Measurements from ENCODE around the gene GARIN5A.
A peak's percentile ranks its signal among the peaks of the same experiment; 100 is the strongest.
"Not testable (repeated sequence)": the region's sequence is repeated elsewhere in the genome, so short reads cannot be mapped to it uniquely, and the experiment has no call there.

Gene GARIN5A

DNA sequence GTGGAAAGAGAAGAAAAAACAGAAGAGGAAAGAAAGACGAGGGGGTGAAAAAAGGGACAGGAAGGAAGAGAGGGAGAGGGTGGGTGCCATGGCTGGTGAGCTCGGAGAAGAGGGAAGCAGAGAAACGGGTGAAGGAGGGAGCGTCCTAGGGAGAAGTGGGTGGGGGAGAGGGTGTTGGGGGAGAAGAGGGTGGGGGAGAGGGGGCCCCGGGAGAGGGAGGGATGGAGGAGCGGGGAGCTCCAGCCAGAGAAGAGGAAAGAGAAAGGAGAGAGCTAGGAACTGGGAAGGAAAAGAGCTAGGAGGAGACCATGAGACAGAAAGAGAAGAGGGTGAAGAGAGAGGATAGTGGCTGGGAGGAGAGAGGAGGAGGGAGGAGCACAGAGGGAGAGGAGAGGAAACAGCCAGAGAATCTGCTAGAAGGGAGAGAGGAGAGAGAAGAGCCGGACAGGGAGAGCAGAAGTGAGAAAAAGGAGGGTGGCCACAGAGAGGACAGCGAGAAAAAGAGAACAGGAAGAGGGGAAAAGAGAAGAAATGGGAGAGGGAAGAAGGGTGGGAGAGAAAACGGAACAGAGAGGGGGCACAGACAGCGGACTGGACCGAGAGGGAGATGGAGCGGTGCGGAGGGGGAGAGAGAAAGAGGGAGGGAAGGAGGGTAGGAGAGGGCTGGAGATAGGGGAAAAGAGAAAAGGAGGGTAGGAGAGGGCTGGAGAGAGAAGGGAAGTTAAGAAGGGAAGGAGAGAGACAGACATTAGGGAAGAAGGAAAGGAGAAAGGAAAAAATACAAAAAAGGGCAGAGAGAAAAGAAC, 11.9 kb upstream of the GARIN5A start:
- no peak for DNase-seq (ENCODE audit: low spot score)

DNA sequence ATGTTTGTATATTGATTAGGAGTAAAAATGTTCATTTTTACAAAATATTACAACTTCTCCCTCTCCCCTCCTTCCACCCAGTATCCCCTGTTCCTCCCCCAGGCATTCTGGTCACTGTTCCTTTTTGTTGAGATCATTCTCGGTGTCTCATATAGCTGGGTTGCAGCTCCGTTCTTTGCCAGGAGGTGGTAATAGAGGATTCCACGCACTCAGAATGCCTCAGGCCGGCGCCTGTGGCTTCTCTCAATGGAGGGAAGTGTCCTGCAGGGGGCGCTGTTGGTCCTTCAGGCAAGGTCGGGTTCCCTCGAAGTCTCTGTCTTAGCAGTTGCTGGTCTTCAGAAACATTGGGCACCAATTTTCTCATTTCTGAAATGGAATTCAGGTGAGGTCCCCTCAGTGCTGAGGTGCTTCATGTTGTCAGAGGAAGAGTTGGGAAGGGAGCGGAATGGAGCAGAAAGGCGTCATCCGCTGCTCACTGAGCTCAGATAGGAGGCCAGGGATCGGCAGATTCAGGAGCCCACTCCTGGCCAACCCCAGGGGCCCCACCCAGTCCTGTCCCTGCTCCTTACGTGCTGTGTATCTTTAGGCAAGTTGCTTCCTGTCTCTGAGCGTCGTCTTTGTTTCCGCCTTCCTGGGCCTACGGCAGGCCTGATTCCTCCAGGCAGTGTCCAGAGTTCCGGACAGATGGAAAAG, 10.3 kb upstream of the GARIN5A start:
- DNase-seq (ENCODE audit: low spot score): no peak

DNA sequence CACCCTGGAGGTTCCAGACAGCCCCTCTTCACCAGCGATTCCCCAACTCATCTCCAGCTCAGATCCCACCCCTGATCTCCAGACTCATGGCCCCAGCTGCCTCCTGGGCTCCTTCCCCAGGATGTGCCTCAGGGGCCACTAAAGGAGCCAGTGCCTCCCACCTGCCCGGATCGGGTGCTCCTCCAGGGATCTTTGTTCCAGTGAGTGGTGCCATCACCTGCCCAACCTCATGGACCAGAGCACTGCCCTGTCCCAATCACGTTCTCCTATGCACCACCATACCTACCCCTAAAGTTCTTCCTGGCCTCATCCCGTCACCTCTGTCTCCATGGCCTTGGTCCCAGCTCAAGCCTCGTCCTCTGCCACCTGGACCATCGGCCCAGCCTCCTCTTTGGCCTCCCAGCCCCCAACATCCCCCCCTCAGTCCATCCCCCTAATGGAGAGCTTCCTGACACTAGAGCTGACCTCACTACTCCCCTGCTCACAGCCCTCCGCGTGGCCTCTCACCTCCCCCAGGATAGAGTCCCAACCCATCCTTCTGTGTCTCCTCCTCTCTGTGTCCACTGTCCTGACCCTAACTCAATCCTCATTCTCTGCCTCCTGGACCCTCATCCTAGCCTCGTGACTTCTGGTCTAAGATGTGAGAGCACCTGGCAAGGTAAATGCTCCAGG, 8.8 kb upstream of the GARIN5A start:
- DNase-seq (ENCODE audit: low spot score): no peak

DNA sequence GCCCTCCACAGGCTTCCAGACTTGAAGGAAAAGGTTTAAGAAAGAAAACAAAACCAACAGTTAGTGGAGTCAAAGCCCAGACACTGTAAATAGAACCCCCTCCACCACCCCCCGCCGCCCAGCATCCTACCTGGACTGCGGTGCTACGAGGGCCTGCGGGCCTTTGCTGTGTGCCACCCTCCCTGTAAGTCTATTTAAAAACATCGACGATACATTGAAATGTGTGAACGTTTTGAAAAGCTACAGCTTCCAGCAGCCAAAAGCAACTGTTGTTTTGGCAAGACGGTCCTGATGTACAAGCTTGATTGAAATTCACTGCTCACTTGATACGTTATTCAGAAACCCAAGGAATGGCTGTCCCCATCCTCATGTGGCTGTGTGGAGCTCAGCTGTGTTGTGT, 6.3 kb upstream of the GARIN5A start:
- DNase-seq (ENCODE audit: low spot score): no peak

DNA sequence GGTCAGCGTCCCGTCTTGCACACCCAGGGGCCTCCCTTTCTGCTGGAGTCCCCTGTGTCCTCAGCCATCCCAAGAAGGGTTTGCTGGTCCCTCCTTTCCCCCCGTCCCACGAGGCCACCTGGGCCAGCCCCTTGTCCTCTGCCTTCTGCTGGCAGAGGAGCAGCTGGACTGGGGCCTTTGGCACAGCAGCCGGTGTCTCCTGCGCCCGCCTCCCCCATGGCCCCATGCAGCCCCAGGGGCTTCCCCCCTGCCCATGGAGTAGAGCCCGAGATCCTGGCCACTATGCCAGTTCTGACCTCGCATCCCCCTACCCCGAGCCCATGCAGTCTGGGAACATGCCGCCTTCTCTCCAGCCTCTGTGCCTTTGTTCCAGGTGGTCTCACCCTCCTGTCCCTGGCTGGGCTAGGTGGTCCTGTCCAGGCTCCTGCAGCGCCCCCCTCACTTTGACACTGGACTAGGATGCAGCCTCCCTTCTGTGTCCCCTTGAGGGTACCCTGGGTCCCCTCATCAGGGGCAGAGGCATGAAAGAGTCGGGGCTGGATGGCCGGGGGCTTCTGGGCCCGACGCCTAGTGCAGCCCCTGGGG, 5.7 kb upstream of the GARIN5A start:
- DNase-seq (ENCODE audit: low spot score): no peak

DNA sequence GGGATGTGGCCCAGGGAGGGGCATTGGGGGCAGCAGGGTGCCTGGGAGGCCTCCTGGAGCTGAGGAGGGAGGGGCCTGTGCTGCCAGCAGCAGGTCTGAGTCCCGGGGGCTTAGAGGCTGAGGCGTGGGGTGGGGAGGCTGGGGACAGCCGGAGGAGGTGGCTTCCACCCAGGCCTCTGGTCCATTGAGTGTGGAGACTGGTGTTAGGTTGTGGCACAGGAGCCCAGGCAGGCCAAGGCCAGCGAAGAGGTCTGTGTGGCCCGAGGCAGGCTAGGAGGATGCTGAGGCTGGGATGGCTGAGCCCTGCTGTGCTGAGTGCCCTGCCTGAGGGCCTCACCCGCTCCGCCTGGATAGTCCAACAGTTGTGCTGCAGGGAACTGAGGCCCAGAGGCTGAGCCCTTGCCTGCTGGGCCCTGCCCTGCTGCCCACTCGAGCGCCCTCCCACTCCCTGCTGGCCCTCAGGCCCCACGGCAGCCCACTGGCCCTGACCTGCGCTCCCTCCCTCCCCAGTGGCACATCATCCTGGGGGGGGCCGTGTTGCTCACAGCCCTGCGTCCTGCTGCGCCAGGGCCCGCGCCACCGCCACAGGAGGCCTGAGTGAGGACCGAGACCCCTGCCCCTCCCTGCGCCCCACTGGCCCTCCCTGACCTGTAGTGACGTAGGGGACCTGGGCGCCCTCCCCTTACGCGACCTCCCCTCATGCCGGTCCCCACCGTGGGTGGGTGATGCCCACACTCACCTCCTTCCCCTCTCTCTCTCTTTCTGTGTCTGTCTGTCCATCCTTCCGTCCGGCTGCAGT, 4.9 kb upstream of the GARIN5A start:
- no peak for DNase-seq (ENCODE audit: low spot score)

DNA sequence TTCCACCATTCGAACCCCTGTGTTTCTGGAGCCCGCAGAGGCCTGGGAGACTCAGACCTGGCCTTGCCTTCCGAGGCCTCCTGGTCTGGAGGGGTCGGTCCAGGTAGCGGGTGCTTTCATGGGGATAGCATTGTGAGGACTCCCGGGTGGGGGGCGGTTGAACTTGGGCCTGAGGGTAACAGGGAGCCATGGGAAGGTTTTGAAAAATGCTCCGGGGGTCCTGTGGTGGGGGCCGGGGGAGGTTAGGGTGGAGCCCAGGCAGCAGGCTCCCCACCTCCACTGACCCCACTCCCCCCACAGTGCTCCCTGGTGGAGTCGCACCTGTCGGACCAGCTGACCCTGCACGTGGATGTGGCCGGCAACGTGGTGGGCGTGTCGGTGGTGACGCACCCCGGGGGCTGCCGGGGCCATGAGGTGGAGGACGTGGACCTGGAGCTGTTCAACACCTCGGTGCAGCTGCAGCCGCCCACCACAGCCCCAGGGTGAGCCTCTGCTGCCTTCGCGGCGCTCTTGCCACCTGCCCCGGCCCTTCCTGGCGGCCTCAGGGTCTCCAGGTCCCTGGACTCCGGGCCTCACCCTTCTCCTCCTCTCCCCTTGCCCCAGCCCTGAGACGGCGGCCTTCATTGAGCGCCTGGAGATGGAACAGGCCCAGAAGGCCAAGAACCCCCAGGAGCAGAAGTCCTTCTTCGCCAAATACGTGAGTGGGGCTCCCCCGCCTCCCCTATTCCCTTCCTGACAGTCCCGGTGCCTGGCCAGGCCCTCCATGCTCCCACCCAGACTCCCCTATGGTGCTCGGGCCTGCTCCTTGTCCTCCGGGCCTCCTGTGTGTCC, 3.8 kb upstream of the GARIN5A start:
- DNase-seq (ENCODE audit: low spot score): no peak

DNA sequence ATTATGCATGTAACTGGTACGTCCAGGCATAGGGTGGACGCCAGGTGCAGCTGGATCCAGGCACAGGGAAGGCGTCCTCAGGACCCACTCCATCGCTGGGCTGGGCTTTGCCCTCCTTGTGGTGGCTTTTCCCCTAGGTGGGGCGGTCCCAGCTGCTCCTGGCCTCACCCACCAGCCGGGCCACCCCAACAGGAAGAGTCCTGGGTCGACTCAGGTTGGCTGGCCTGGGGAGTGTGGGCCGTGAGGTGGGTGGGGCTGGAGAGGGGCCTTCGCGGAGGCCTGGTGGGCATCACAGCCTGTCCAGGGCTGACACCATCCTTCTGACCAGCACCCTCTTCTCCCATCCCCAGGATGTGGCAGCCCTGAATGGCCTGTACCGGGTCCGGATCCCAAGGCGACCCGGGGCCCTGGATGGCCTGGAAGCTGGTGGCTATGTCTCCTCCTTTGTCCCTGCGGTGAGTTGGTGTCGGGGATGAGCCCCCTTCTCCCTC, 3.2 kb upstream of the GARIN5A start:
- DNase-seq (ENCODE audit: low spot score): no peak

DNA sequence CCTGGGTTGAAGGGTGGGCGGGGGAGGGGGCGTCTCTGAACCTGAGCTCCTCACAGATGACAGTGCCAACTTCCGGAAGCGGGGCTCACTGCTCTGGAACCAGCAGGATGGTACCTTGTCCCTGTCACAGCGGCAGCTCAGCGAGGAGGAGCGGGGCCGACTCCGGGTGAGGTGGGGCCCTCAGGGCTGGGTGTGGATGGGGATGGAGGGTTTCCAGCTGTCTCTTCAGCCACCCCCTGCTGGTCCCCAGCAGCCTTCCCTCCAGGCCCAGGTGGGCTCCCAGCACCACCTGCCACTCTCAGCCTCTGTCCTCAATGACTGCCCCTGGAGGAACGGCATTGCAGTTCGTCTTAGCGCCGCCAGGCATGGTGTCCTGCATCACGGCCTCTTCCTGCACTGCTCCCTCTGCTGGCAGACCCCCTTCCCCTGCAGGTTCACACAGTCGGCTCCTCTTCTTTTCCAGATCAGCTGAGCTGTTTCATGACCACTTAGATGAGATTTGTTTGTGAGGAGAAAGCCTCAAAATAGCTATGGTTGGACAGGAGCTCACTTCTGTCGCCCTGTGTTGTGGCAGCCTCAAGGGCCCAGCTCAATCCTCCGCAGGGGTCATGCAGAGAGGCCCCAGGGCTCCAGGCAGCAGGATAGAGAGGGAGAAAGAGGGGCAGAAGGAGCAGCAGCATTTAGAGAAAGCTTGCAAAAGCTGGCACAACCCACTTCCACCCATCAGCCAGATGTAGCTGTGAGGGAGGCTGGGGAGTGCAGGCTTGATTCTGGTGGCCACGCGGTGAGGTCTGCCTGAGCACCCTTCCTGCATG, 2.5 kb upstream of the GARIN5A start:
- DNase-seq (ENCODE audit: low spot score): peak; percentile 89

DNA sequence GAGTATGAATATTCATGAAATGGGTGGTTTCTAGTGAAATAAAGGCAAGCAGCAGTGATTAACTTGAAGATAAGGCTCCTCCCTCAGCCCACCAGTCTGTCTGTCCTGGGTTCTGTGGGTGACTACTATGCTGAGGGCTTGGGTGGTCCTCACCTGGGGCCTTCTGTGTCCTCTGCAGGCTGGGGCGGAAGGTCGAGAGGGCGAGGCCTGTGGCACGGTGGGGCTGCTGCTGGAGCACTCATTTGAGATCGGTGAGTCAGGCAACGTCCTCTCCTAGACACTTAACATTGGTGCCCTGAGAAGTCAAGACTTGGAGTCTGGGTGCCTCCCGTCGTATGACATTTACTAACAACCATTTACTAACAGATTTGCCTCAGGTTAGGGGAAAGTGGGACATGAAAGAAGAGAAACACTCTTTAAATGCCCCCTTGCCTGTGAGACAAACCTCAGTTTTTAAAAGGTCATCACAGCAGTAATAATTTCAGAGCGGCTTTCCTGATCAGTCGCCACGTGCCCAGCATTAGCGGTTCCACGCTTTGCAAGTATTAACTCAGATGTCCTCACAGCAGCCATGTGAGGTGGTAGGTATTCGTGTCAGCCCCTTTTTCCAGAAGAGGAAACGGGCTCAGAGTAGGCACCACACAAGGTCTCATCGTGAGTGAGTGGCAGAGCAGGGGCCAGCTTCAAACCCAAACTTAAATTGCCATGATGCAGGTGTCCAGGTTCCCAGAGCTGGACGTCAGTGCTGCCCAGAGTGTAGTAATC, 1.3 kb upstream of the GARIN5A start:
- no peak for DNase-seq (ENCODE audit: low spot score)

DNA sequence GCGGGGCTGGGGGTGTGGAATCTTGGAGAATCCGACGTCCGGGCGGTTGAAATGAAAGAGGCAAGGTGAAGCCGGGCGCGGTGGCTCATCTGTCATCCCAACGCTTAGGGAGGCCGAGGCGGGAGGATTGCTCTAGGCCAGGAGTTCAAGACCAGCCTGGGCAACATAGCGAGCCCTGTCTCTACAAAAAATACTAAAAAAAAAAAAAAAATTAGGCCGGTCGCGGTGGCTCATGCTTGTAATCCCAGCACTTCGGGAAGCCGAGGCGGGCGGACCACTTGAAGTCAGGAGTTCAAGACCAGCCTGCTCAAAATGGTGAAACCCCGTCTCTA, 225 bp upstream of the GARIN5A start:
- DNase-seq (ENCODE audit: low spot score): no peak

DNA sequence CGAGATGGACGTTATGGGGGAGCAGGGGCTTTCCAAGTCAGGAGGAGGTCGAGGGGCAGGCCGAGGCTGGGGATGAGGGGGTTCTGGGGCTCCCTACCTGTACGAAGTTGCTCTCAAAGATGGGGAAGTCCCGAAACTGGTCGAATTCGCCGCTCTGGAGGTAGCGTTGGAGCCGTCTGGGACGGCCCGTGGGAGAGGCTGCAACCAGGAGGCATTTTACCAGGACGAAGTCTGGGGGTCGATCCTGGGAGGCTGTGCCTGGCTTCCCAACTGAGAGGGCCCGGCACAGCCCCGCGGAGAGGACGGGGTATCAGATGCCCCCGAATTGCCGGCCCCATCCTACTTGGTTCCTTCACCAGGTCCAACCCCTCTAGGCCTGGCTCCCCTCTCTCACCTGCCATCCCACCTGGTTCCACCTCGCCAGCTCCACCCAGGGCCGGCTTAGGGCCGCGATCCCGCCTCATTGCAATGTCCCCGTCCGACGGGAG, 868 bp downstream of the GARIN5A start:
- DNase-seq (ENCODE audit: low spot score): no peak

DNA sequence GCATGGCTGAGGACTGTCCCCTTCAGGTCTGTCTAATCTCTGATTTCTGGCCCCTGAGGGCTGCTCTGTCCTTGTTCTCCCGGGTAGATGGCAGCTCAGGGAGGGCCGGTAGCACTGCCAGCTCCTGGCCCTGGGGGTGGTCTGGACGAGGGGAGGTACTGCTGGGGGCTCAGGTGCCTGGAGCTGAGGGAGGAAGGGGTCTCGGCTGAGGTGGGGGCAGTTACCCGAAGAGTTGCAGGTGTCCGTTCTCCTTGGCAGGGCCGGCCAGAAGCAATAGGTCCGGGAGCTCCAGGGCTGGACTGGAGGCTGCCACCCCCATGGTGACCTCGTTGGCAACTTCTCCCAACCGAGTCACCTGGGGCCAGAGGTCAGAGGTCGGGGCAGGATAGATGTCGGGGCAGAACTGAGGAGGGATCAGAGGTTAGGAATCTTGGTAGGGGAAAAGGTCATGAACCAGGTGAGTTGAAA, 1.5 kb downstream of the GARIN5A start:
- no peak for DNase-seq (ENCODE audit: low spot score)

DNA sequence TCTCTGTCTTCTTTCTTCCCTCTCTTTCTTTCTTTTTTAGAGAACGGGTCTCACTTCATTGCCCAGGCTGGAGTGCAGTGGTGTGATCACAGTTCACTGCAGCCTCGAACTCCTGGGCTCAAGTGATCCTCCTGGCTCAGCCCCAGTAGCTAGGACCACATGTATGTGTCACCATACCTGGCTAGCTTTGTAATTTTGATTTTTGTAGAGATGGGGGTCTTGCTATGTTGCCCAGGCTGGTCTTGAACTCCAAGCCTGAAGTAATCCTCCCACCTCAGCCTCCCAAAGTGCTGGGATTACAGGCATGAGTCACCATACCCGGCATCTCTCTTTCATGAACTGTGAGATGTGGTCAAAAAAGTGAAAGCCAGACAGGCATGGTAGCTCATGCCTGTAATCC, 3.3 kb downstream of the GARIN5A start:
- not testable (repeated sequence) for DNase-seq (ENCODE audit: low spot score)

DNA sequence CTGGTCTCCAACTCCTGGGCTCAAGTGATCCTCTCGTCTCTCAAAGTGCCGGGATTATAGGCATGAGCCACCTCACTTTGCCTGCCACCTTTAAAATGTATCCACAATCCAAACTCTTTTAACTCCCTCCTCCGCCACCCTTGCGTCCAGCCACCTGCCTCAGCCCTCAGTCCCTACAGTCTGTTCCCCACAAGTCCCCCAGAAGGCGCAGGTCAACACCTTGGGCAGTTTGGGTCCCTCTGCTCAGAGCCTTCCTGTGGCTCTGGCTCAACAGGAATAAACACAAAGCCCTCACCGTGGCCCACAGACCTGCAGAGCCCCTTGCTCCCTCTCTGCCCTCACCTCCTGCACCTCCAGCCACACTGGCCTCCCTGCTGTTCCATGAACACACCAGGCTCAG, 7.8 kb downstream of the GARIN5A start:
- DNase-seq (ENCODE audit: low spot score): no peak

DNA sequence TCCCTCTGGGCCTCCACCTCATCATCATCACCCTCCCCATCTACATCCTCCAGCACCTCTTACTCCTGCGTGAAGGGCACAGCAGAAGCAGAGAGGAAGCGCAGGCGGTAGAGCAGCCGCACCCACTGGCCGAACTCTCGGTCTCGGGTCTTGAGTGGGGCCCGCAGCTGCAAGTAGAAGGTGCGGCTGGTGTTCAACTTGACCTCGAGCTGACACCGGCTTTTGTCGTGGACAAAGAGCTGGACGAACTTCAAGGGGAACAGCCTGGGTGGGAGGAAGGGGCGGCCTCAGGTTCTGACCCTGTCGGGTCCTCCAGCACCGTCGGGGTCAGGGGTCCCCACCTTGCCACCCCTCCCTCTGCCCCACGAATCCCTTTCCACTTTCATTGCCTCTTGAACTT, 9.1 kb downstream of the GARIN5A start:
- DNase-seq (ENCODE audit: low spot score): no peak

DNA sequence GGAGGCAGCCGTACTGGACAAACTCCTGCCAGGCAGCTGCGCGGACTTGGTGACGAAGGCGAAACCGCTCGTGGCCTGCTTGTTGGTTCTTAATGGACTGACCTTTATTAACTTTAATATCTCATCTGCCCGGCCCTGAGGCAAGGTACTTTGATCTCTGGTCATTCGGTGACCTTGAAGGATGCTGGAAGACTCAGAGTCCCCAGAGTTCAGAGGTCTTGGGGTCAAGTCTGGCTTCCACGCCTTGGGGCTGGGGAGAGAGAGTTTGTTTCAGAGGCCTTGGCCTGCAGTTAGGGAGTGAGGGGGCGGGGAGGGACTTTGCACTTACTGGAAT, 10.0 kb downstream of the GARIN5A start:
- no peak for DNase-seq (ENCODE audit: low spot score)

DNA sequence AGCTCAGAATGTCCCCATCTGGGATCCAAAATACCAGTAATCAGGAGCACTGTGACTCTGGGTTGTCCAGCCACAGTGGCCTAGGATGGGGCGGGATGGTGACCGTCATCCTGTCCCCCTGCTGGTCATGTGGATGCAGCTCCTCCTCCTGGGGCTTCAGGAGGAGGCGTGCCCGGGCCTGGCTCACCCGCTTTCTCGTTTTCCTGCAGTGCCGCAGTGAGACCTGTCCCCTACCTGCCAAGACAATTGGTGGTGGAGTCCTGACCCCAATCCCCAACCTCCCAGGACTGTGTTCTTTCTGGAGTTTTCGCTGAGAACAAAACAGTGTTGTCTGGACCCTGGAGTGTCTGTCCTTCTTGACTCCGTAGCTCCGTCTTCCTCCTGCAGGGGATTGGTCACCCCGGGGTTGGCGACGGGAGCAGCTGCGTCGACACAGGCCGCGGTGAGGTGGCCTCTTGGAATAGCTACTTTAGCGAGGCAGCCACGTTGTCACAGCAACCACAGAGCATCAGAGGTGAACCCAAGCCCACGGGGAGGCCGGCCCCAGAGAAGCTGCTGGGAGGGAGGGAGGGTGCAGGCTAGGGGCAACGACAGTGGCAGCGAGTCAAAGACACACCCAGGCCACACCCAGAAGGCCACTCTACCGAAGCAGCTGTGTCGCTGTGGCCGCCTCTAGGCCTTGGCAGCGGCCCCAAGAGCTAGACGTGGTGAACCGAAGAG, 10.5 kb downstream of the GARIN5A start:
- no peak for DNase-seq (ENCODE audit: low spot score)

DNA sequence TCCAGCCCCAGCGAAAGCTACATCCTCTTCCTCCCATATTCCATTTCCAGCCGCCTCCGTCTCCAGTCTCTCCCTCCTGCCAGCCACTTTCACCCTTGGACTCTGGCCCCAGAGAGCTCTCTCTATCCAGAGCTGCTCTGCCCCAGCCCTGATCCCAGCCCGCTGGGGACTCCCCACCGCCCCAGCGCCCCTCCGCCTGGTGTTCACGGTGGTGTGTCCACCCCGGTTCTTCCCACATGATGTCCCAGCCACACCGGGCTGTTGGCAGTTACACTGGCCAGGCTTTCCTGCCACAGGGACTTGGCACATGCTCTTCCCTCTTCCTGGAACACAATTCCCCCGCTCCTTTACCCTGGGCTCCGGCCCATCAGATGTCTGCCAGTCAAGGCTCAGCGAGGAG, 11.6 kb downstream of the GARIN5A start:
- DNase-seq (ENCODE audit: low spot score): no peak

Data from HuH-7.5 (cell line).